ENCODE measurements around the gene AHR. TPM values are rescaled to one million over a fixed set of nuclear protein-coding genes. Genes with fewer than 3 reads are reported as not detected.
A peak's percentile ranks its signal among the peaks of the same experiment; 100 is the strongest.

The AHR gene
- total RNA-seq, 2 donors from 2014 or later, result 5.6 to 6.0 TPM

GRCh38 chr7:17311194-17311593, 12.7 kb downstream of the AHR start:
- no peaks in the 10 kb centered on the region for H3K9me3 Mint-ChIP-seq
- peaks cover 9% of the 10 kb centered on the region for H3K4me1 Mint-ChIP-seq
- H3K4me3 ChIP-seq (ENCODE audit: low read length), result no peak overlapping the region
- no peaks in the 10 kb centered on the region for H3K9me3 ChIP-seq (ENCODE audit: control insufficient read depth, low read length)
- H3K27me3 ChIP-seq (ENCODE audit: control insufficient read depth, insufficient read depth, low read length, poor library complexity, severe bottlenecking), result no peaks in the 10 kb centered on the region
- no peak for DNase-seq
- no peak for TF ChIP-seq CTCF (conservative IDR thresholded peaks at IDR 0.05)
- H3K27ac ChIP-seq (ENCODE audit: low read depth, low read length), result no peak overlapping the region
- no peak overlapping the region for H3K4me3 Mint-ChIP-seq
- H3K9ac ChIP-seq (ENCODE audit: extremely low read depth, low read length, poor library complexity, severe bottlenecking), result no peak overlapping the region
- H3K27ac Mint-ChIP-seq, result no peak overlapping the region
- no peaks in the 10 kb centered on the region for H3K27me3 Mint-ChIP-seq (ENCODE audit: insufficient read depth)
- peaks cover 3% of the 10 kb centered on the region for H3K4me1 ChIP-seq (ENCODE audit: control insufficient read depth, insufficient read depth, low read length)
- 93 to 100% methylated on average over 3 to 4 of the region's 4 CpGs for WGBS, 2 experiments (ENCODE audit: insufficient coverage in 1 of 2, insufficient read length in 1 of 2)
- H3K36me3 Mint-ChIP-seq (ENCODE audit: low read depth), result no peaks in the 10 kb centered on the region
- no peaks in the 10 kb centered on the region for H3K36me3 ChIP-seq (ENCODE audit: control insufficient read depth, insufficient read depth, low read length)

DNA sequence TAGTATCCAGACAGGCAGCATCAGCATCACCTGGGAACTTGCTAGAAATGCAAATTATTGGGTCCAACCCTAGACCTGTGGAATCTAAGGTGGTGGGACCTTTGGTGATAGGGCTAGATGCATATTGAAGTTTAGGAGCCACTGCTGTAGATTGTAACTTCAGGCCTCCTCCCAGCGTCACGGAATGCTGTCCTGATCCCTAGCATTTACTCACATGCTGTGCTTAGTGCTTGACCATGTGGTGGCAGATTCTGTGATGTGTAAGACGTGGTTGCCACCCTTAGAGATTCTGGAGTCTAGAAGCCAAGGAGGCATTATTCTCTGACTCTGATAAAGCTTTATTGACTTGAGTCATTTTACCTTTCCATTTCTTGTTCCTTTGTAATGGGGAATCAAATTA, 13.5 kb downstream of the AHR start:
- H3K27me3 ChIP-seq (ENCODE audit: control insufficient read depth, insufficient read depth, low read length, poor library complexity, severe bottlenecking), result no peaks in the 10 kb centered on the region
- Mint-ChIP-seq H3K27me3 (ENCODE audit: insufficient read depth) (no peaks in the 10 kb centered on the region), H3K9me3 (no peaks in the 10 kb centered on the region), H3K27ac (no peak overlapping the region), H3K4me1 (peaks cover 12% of the 10 kb centered on the region), H3K4me3 (no peak overlapping the region), H3K36me3 (ENCODE audit: low read depth) (no peaks in the 10 kb centered on the region)
- H3K9ac ChIP-seq (ENCODE audit: extremely low read depth, low read length, poor library complexity, severe bottlenecking), result no peak overlapping the region
- no peak for TF ChIP-seq CTCF (conservative IDR thresholded peaks at IDR 0.05)
- H3K9me3 ChIP-seq (ENCODE audit: control insufficient read depth, low read length), result no peaks in the 10 kb centered on the region
- peak; percentile 73 for DNase-seq
- no peaks in the 10 kb centered on the region for H3K36me3 ChIP-seq (ENCODE audit: control insufficient read depth, insufficient read depth, low read length)
- H3K4me3 ChIP-seq (ENCODE audit: low read length), result no peak overlapping the region
- H3K27ac ChIP-seq (ENCODE audit: low read depth, low read length), result no peak overlapping the region
- peaks cover 3% of the 10 kb centered on the region for H3K4me1 ChIP-seq (ENCODE audit: control insufficient read depth, insufficient read depth, low read length)
- 54% methylated on average over 3 of the region's 3 CpGs; no CpG with 5 or more reads in 1 of the 2 experiments for WGBS, 2 experiments (ENCODE audit: insufficient coverage in 1 of 2, insufficient read length in 1 of 2)

DNA sequence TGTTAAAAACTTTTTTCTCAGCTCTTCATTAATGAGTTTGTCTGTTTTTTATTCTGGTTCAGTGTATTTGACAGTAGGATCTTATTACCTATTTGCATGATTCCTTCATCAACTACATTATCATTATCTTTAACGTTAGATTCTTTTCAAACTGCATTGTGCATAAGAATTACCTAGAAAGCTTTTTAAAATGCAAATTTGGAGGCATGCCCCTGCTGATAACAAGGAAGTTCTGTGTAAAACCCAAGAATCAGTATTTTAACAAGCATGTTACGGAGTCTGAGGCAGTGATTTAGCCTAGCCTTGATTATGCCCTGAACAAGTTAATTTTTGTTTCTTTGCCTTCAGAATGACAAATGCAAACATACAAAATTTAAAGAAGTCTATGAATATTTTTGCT, 14.2 kb downstream of the AHR start:
- Histone ChIP-seq H3K27me3 (ENCODE audit: control insufficient read depth, insufficient read depth, low read length, poor library complexity, severe bottlenecking) (no peaks in the 10 kb centered on the region), H3K4me1 (ENCODE audit: control insufficient read depth, insufficient read depth, low read length) (peaks cover 3% of the 10 kb centered on the region), H3K36me3 (ENCODE audit: control insufficient read depth, insufficient read depth, low read length) (no peaks in the 10 kb centered on the region), H3K9me3 (ENCODE audit: control insufficient read depth, low read length) (no peaks in the 10 kb centered on the region), H3K4me3 (ENCODE audit: low read length) (no peak overlapping the region), H3K27ac (ENCODE audit: low read depth, low read length) (no peak overlapping the region), H3K9ac (ENCODE audit: extremely low read depth, low read length, poor library complexity, severe bottlenecking) (no peak overlapping the region)
- DNase-seq, result no peak
- 52 to 89% methylated on average over 1 to 2 of the region's 2 CpGs for WGBS, 2 experiments (ENCODE audit: insufficient coverage in 1 of 2, insufficient read length in 1 of 2)
- Mint-ChIP-seq H3K36me3 (ENCODE audit: low read depth) (no peaks in the 10 kb centered on the region), H3K27ac (no peak overlapping the region), H3K4me3 (no peak overlapping the region), H3K27me3 (ENCODE audit: insufficient read depth) (no peaks in the 10 kb centered on the region), H3K4me1 (peaks cover 14% of the 10 kb centered on the region), H3K9me3 (no peaks in the 10 kb centered on the region)
- TF ChIP-seq CTCF (conservative IDR thresholded peaks at IDR 0.05), result no peak
